Natural killer cell (primary cell): Measurements from ENCODE around the gene PXDN. TPM values are rescaled to one million over a fixed set of nuclear protein-coding genes. Genes with fewer than 3 reads are reported as not detected.

ENCODE experiments used
- ATAC-seq, 3 donors: fragments of 150-1000 bp in 2 of 3; fragments of 200-7000 bp in 1 of 3; cut with Tn5 transposase; 1 replicate in 1 of 3; 2 replicates in 2 of 3; pipeline ENCODE4 v1.10.0; 2021; ENCODE audit warnings: mild to moderate bottlenecking in 2 of 3, moderate library complexity in 2 of 3
- DNase-seq, 2 donors: peaks; one replicate each; pipeline versions ENCODE4 v3.0.0 to v3.0.0-alpha.2; 2013 to 2021; ENCODE audit warnings: mixed read lengths in 1 of 2
- H3K27ac ChIP-seq: one replicate; pipeline ENCODE4 v1.5.1; 2013; ENCODE audit warnings: mild to moderate bottlenecking, low read length
- H3K27me3 ChIP-seq: one replicate; pipeline ENCODE4 v1.6.1; 2013; ENCODE audit warnings: low read length; ENCODE audit not compliant: control insufficient read depth, insufficient read depth
- H3K36me3 ChIP-seq: one replicate; pipeline ENCODE4 v1.6.1; 2013; ENCODE audit warnings: low read length; ENCODE audit not compliant: control insufficient read depth, insufficient read depth
- H3K4me1 ChIP-seq: one replicate; pipeline ENCODE4 v1.6.1; 2013; ENCODE audit warnings: low read length; ENCODE audit not compliant: control insufficient read depth, insufficient read depth
- H3K4me3 ChIP-seq: one replicate; pipeline ENCODE4 v1.5.1; 2013; ENCODE audit warnings: low read length
- H3K9me3 ChIP-seq: one replicate; pipeline ENCODE4 v1.6.1; 2013; ENCODE audit warnings: low read length; ENCODE audit not compliant: control insufficient read depth, insufficient read depth
- H3K27ac Mint-ChIP-seq, 2 donors: one replicate each; pipeline ENCODE4 v1.8.0; 2022; ENCODE audit warnings: mild to moderate bottlenecking in 2 of 2, mixed read lengths in 2 of 2, moderate library complexity in 1 of 2
- H3K27me3 Mint-ChIP-seq, 2 donors: one replicate each; pipeline ENCODE4 v1.8.0; 2022; ENCODE audit warnings: low read depth in 2 of 2, mixed read lengths in 2 of 2
- H3K36me3 Mint-ChIP-seq: one replicate; pipeline ENCODE4 v1.8.0; 2022; ENCODE audit warnings: mixed read lengths
- H3K4me1 Mint-ChIP-seq, 2 donors: one replicate each; pipeline ENCODE4 v1.8.0; 2022; ENCODE audit warnings: mixed read lengths in 2 of 2
- H3K4me3 Mint-ChIP-seq: one replicate; pipeline ENCODE4 v1.8.0; 2022; ENCODE audit warnings: mild to moderate bottlenecking, moderate library complexity, mixed read lengths
- H3K9me3 Mint-ChIP-seq, 2 donors: one replicate each; pipeline ENCODE4 v1.8.0; 2022; ENCODE audit warnings: mixed read lengths in 2 of 2
- CTCF ChIP-seq: fragments of 200-600 bp; IDR thresholded peaks from one replicate; pipeline ENCODE4 v1.8.0; 2022; ENCODE audit warnings: antibody characterized with exemption
- WGBS: methylation state at CpG from one replicate; pipeline ENCODE4 v1.1.7; 2013; ENCODE audit warnings: missing lambda C conversion rate; ENCODE audit not compliant: insufficient coverage; 5-methylcytosine and 5-hydroxymethylcytosine counted together
- intact Hi-C: fragments of 100-400 bp; cut with micrococcal nuclease; formaldehyde crosslinking; loops from one replicate; pipeline ENCODE4 v1.14.2; 2022
- total RNA-seq, 4 donors: library from RNA; stranded (reverse); fragments of 120-200 nt in 1 of 4; gene quantifications; one replicate each; pipeline versions ENCODE4 v1.2.3 to v1.2.4, GENCODE V29; 2013 to 2022

Gene PXDN
- total RNA-seq, 3 donors from 2014 or later (not counting 1 experiment from before 2014, with no cell fraction given) = 2.1 to 3.7 (median 2.5) TPM

DNA sequence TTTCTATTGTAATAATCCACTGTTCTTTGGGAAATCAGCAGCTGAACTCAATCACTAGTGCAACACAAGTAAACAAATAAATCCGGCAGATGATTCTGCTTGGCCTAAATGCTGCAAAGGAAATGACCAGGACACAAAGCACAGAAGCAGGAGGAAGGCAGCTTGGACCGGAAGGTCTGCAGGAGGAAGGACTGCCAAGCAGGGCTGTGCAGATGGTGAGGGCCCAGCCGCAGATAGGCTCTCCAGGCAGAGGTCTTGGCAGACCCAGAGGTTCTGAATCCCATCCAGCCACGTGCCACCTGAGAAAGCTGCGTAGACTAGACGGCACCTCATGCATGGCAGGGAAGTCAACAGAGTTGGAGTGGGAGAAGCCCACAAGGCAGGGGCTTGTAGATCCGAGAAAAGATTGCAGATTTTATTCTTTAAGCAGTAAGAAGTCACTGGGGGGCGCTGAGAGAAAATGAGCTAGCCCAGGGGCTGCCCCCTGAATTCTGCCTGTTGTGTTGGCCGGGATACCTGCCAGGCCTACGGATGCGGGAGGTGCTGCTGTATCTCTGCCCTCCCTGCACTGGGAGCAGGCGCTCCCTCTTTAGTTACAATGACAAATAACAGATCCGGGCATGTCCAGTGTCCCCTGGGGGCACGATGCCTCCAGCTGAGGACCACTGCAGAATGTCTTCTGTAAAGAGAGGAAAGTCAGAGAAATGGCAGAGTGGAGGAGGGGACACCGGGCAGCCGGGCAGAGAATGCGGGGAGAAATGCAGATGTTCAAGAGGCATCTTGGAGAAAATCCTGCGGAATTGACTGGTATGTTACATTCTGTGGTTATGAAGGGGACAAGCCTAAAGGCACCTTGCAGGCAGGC, 153.5 kb downstream of the PXDN start:
- H3K27me3 Mint-ChIP-seq = peaks cover 14 to 18% of the 10 kb centered on the region in 2 donors
- no peak overlapping the region for H3K27ac Mint-ChIP-seq
- H3K4me1 Mint-ChIP-seq = no peaks in the 10 kb centered on the region
- H3K4me3 Mint-ChIP-seq = no peak overlapping the region
- Histone ChIP-seq H3K27me3 (no peaks in the 10 kb centered on the region), H3K4me3 (no peak overlapping the region), H3K9me3 (no peaks in the 10 kb centered on the region), H3K36me3 (no peaks in the 10 kb centered on the region), H3K27ac (no peak overlapping the region), H3K4me1 (no peaks in the 10 kb centered on the region)
- ATAC-seq = no peak
- WGBS = 88% methylated on average over 18 of the region's 18 CpGs
- intact Hi-C loops = no loop called here
- no peak for TF ChIP-seq CTCF
- no peaks in the 10 kb centered on the region for H3K36me3 Mint-ChIP-seq
- no peaks in the 10 kb centered on the region for H3K9me3 Mint-ChIP-seq
- DNase-seq = no peak

DNA sequence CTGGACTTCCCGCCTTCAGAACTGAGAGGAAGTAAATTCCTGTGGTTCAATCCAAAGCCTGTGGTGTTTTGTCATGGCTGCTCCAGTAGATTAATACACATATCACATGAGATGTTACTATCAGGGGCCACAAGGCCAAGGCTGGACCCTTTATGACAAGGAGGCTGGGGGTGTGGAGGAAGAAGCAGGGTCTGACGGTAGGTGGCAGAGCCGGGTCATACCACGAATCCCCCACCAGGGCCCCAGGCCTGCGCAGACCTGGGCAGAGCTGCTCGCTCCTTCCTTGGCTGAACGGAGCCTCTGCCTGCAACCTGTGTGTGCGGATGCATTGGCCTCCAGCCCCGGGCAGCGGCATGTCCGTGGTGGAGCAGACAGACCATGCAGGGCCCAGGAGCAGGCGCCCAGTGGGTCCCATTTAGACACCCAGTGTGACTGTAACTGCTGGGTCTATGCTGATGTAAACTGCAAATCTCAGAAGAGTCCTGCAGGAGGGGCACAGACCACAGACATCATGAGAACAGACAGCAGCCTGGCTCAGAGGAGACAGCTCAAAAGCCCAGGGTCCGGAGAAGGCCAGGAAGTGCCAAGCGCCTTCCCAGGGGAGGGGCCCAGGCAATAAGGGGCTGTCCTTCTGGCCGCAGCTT, 155.2 kb downstream of the PXDN start:
- Mint-ChIP-seq H3K36me3 (no peaks in the 10 kb centered on the region), H3K9me3 (no peaks in the 10 kb centered on the region), H3K4me3 (no peak overlapping the region), H3K4me1 (no peaks in the 10 kb centered on the region), H3K27ac (no peak overlapping the region), H3K27me3 (peaks cover 14 to 18% of the 10 kb centered on the region in 2 donors)
- Histone ChIP-seq H3K27ac (no peak overlapping the region), H3K4me3 (no peak overlapping the region), H3K9me3 (no peaks in the 10 kb centered on the region), H3K36me3 (no peaks in the 10 kb centered on the region), H3K4me1 (no peaks in the 10 kb centered on the region), H3K27me3 (no peaks in the 10 kb centered on the region)
- WGBS = 42% methylated on average over 15 of the region's 15 CpGs
- no peak for TF ChIP-seq CTCF
- ATAC-seq (no peak), DNase-seq (no peak)
- intact Hi-C loops = no loop called here

GRCh38 chr2:1588051-1588977, 156.0 kb downstream of the PXDN start:
- intact Hi-C loops = no loop called here
- H3K36me3 Mint-ChIP-seq = no peaks in the 10 kb centered on the region

More at GRCh38 chr2:1588051-1588977, 156.0 kb downstream of the PXDN start:
- no peak for TF ChIP-seq CTCF
- Mint-ChIP-seq H3K27ac (no peak overlapping the region), H3K9me3 (no peaks in the 10 kb centered on the region), H3K4me3 (no peak overlapping the region), H3K27me3 (peaks cover 14 to 18% of the 10 kb centered on the region in 2 donors), H3K4me1 (no peaks in the 10 kb centered on the region)
- Histone ChIP-seq H3K36me3 (no peaks in the 10 kb centered on the region), H3K9me3 (no peaks in the 10 kb centered on the region), H3K27me3 (no peaks in the 10 kb centered on the region), H3K4me1 (no peaks in the 10 kb centered on the region), H3K4me3 (no peak overlapping the region), H3K27ac (no peak overlapping the region)
- WGBS = 79% methylated on average over 27 of the region's 27 CpGs
- DNase-seq (no peak), ATAC-seq (no peak)
